LNCAP (cell line): ENCODE measurements around the gene CELF4.

ENCODE experiments used
- CTCF ChIP-seq: fragments of 450-650 bp; IDR thresholded peaks from 2 replicates; pipeline ENCODE4 v1.5.1; 2017; ENCODE audit warnings: mild to moderate bottlenecking

The CELF4 gene

GRCh38 chr18:37563931-37564392 is 1.6 kb downstream of the CELF4 start:
- no peak for TF ChIP-seq CTCF

GRCh38 chr18:37561986-37562385 is 3.6 kb downstream of the CELF4 start:
- no peak for TF ChIP-seq CTCF

- no peak for TF ChIP-seq CTCF
These were observed 5.6 kb downstream of the CELF4 start for GRCh38 chr18:37560003-37560402.

- no peak for TF ChIP-seq CTCF
These were observed 6.4 kb downstream of the CELF4 start for GRCh38 chr18:37559194-37559593.

- no peak for TF ChIP-seq CTCF
These were observed 11.2 kb downstream of the CELF4 start for GRCh38 chr18:37554399-37554787.

GRCh38 chr18:37553633-37554398 is 11.8 kb downstream of the CELF4 start:
- peak; percentile 40; the same call in 1 of the 2 replicates for TF ChIP-seq CTCF

- no peak for TF ChIP-seq CTCF
These were observed 13.3 kb downstream of the CELF4 start for GRCh38 chr18:37552286-37552685.
